HUES48 (cell line): ENCODE data around the gene TACC2.
A peak's percentile ranks its signal among the peaks of the same experiment; 100 is the strongest.
"Not testable (repeated sequence)": the region's sequence is repeated elsewhere in the genome, so short reads cannot be mapped to it uniquely, and the experiment has no call there.

Experiments
- H3K27ac ChIP-seq: one replicate; pipeline ENCODE4 v1.7.0; 2013; ENCODE audit warnings: low read depth, low read length, inconsistent platforms
- H3K27me3 ChIP-seq: 2 replicates; pipeline ENCODE4 v1.6.1; 2013; ENCODE audit warnings: mild to moderate bottlenecking, low read length; ENCODE audit not compliant: control insufficient read depth, insufficient read depth
- H3K36me3 ChIP-seq: 2 replicates; pipeline ENCODE4 v1.6.1; 2013; ENCODE audit warnings: low read length; ENCODE audit not compliant: control insufficient read depth, insufficient read depth
- H3K4me1 ChIP-seq: 2 replicates; pipeline ENCODE4 v1.6.1; 2013; ENCODE audit warnings: mild to moderate bottlenecking, low read length; ENCODE audit not compliant: control insufficient read depth, insufficient read depth
- H3K4me3 ChIP-seq: 2 replicates; pipeline ENCODE4 v1.5.1; 2013; ENCODE audit warnings: mild to moderate bottlenecking, low read depth, low read length
- H3K9ac ChIP-seq: 2 replicates; pipeline ENCODE4 v1.6.1; 2013; ENCODE audit warnings: mild to moderate bottlenecking, low read depth, low read length, moderate library complexity
- H3K9me3 ChIP-seq: 2 replicates; pipeline ENCODE4 v1.6.1; 2013; ENCODE audit warnings: low read length; ENCODE audit not compliant: control insufficient read depth, insufficient read depth

The TACC2 gene

DNA sequence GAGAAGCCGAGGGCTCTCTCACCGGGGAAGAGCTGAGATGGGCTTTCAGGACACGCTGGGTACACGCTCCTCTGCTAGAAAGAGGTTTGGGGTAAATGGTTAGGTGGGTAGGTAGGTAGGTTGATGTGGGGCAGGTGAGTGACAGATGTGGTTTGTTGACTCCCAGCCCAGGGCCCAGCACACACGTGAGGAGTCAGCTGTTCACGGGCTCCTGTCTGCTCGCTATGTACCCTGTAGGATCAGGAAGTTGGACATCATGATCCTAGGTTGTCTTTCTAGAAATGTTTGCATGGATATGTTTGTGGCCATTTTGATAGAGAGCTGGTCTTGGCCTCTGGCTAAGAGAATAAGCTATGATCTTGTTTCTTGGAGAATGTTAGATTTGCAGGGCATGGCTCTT lies 109.0 kb downstream of the TACC2 start:
- Histone ChIP-seq H3K4me1 (no peaks in the 10 kb centered on the region), H3K4me3 (no peak overlapping the region), H3K27ac (no peak overlapping the region), H3K27me3 (no peaks in the 10 kb centered on the region), H3K36me3 (no peaks in the 10 kb centered on the region), H3K9me3 (no peaks in the 10 kb centered on the region), H3K9ac (no peak overlapping the region)

DNA sequence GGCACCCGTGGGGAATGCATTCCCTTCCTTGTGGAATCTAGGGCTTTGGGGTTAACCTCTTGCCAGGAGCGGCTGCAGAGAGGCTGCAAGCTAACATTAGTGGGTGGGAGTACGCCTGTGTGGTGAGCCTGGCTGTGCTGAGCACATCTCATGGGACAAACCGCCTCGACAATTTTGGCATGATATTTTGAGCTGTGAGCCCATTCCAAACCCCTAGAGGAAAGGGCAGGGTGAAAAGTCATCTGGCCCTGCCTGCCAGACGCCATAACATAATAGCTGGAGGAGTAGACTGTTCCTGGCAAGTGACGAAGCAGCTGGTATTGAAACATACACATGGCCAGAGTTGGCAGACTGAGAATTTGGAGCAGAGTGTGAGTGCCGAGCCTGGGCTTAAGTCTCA lies 110.0 kb downstream of the TACC2 start:
- Histone ChIP-seq H3K36me3 (no peaks in the 10 kb centered on the region), H3K4me3 (no peak overlapping the region), H3K9me3 (no peaks in the 10 kb centered on the region), H3K9ac (no peak overlapping the region), H3K27ac (no peak overlapping the region), H3K27me3 (no peaks in the 10 kb centered on the region), H3K4me1 (no peaks in the 10 kb centered on the region)

- H3K36me3 ChIP-seq, result no peaks in the 10 kb centered on the region
- H3K9ac ChIP-seq, result no peak overlapping the region
- H3K27me3 ChIP-seq, result no peaks in the 10 kb centered on the region
- no peaks in the 10 kb centered on the region for H3K4me1 ChIP-seq
- H3K4me3 ChIP-seq, result no peak overlapping the region
- H3K27ac ChIP-seq, result no peak overlapping the region
- no peaks in the 10 kb centered on the region for H3K9me3 ChIP-seq
Observed at GRCh38 chr10:122099562-122099961, 110.6 kb downstream of the TACC2 start.

GRCh38 chr10:122102146-122102868 lies 113.3 kb downstream of the TACC2 start:
- H3K4me3 ChIP-seq, result no peak overlapping the region
- H3K4me1 ChIP-seq, result no peaks in the 10 kb centered on the region
- H3K27ac ChIP-seq, result no peak overlapping the region
- H3K36me3 ChIP-seq, result no peaks in the 10 kb centered on the region
- no peak overlapping the region for H3K9ac ChIP-seq
- H3K9me3 ChIP-seq, result no peaks in the 10 kb centered on the region
- H3K27me3 ChIP-seq, result no peaks in the 10 kb centered on the region

DNA sequence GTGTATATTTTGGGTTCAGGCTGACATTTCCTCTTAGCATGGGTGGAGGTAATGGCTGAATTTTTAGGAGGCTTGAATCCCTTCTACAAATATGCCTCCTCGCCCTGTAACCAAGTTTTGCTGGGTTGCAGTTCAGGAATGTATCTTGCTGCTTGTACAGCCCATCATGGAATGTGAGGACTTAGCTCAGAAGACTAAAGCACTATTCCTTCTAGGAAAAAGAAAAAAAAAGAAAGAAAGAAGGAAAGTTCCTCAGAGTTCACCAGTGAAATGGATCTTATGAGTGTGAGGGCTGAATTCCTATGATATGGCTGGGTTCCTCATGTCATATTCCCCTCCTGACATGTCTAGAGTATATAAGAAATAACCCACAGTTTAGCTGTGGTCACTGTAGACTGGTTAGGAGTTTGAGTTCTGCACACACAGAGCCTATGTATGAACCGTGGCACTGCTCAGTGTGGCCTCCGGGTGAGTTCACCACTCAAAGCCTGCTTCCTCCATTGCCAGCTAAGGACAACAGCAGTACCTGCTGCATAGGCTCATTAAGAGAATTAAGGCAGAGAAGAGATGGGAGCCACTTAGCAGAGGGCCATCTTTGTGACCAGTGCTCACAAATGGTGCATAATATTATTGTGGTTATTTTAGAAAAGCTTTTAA lies 114.0 kb downstream of the TACC2 start:
- H3K27ac ChIP-seq, result no peak overlapping the region
- no peaks in the 10 kb centered on the region for H3K36me3 ChIP-seq
- H3K9ac ChIP-seq, result no peak overlapping the region
- no peaks in the 10 kb centered on the region for H3K4me1 ChIP-seq
- H3K9me3 ChIP-seq, result no peaks in the 10 kb centered on the region
- H3K27me3 ChIP-seq, result no peaks in the 10 kb centered on the region
- no peak overlapping the region for H3K4me3 ChIP-seq

DNA sequence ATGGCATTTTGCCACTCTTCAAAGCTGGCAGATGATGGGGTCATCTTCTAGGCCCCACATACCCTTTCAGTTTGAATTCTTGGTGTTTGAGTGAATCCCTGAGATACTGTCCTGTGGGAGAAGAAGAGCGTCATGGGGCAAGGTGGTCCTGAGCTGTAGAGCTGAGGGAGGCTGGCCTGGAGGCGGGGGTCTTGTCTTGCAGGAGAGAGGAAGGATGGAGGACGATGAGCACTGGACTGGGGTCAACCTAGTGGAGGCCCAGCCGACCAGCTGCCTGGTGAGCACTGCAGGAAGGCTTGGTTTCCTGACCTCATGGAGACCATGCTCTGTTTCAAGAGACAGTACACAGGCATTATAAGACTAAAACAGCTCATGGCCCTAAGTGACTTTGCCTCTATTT lies 114.6 kb downstream of the TACC2 start:
- no peak overlapping the region for H3K9ac ChIP-seq
- no peaks in the 10 kb centered on the region for H3K9me3 ChIP-seq
- no peaks in the 10 kb centered on the region for H3K27me3 ChIP-seq
- H3K4me1 ChIP-seq, result no peaks in the 10 kb centered on the region
- no peak overlapping the region for H3K4me3 ChIP-seq
- H3K27ac ChIP-seq, result no peak overlapping the region
- H3K36me3 ChIP-seq, result no peaks in the 10 kb centered on the region

GRCh38 chr10:122108786-122109185 lies 119.8 kb downstream of the TACC2 start:
- not testable (repeated sequence) for H3K9ac ChIP-seq, H3K27ac ChIP-seq, H3K36me3 ChIP-seq, H3K4me1 ChIP-seq, H3K9me3 ChIP-seq, H3K27me3 ChIP-seq, H3K4me3 ChIP-seq

- Histone ChIP-seq H3K9ac (0 out of 2 replicates have a peak overlapping the region, but pooled peaks have one; percentile 76), H3K27me3 (0 out of 2 replicates have a peak, but pooled peaks cover 3% of the 10 kb centered on the region), H3K4me1 (peaks cover 5% of the 10 kb centered on the region), H3K36me3 (no peaks in the 10 kb centered on the region), H3K27ac (peak overlapping the region; percentile 5), H3K4me3 (peak overlapping the region; percentile 80), H3K9me3 (no peaks in the 10 kb centered on the region)
Observed at GRCh38 chr10:122112021-122112616, 123.2 kb downstream of the TACC2 start.

GRCh38 chr10:122112625-122113160 lies 123.7 kb downstream of the TACC2 start:
- 0 out of 2 replicates have a peak, but pooled peaks cover 3% of the 10 kb centered on the region for H3K27me3 ChIP-seq

GRCh38 chr10:122113161-122113944 lies 124.4 kb downstream of the TACC2 start:
- H3K36me3 ChIP-seq, result no peaks in the 10 kb centered on the region
- H3K9ac ChIP-seq, result peak overlapping the region; percentile 76
- H3K27me3 ChIP-seq, result 0 out of 2 replicates have a peak, but pooled peaks cover 3% of the 10 kb centered on the region
- no peaks in the 10 kb centered on the region for H3K9me3 ChIP-seq
- peak overlapping the region; percentile 80 for H3K27ac ChIP-seq
- peak overlapping the region; percentile 80 for H3K4me3 ChIP-seq
- peaks cover 5% of the 10 kb centered on the region for H3K4me1 ChIP-seq

More at GRCh38 chr10:122112625-122113160, 123.7 kb downstream of the TACC2 start:
- peak overlapping the region; percentile 80 for H3K27ac ChIP-seq
- peak overlapping the region; percentile 80 for H3K4me3 ChIP-seq
- H3K9me3 ChIP-seq, result no peaks in the 10 kb centered on the region
- H3K4me1 ChIP-seq, result peaks cover 5% of the 10 kb centered on the region
- no peaks in the 10 kb centered on the region for H3K36me3 ChIP-seq
- H3K9ac ChIP-seq, result peak overlapping the region; percentile 76
